Dermis microvascular lymphatic vessel endothelial cell (primary cell): ENCODE results near the gene FHIT. TPM values are rescaled to one million over a fixed set of nuclear protein-coding genes. Genes with fewer than 3 reads are reported as not detected.

Experiments
- DNase-seq, 2 donors: peaks; one replicate each; pipeline versions ENCODE4 v3.0.0 to v3.0.0-alpha.2; 2010; ENCODE audit warnings: low read depth in 2 of 2
- total RNA-seq: library from RNA; depleted of rRNA; stranded (reverse); fragments of >200 nt; gene quantifications from 2 replicates; pipeline ENCODE4 v1.2.1, GENCODE V29; 2014

The FHIT gene
- total RNA-seq, 1 donor from 2014 or later = 0.51 TPM

GRCh38 chr3:60076331-60076730 is 1174.9 kb downstream of the FHIT start:
- DNase-seq = no peak

GRCh38 chr3:60073942-60074341 is 1177.3 kb downstream of the FHIT start:
- no peak for DNase-seq

- DNase-seq = no peak
These were observed 1178.0 kb downstream of the FHIT start for GRCh38 chr3:60073228-60073627.

- DNase-seq = no peak
These were observed 1180.9 kb downstream of the FHIT start for GRCh38 chr3:60070366-60070765.

- no peak for DNase-seq
These were observed 1185.9 kb downstream of the FHIT start for GRCh38 chr3:60065227-60065868.

- DNase-seq = no peak
These were observed 1186.8 kb downstream of the FHIT start for GRCh38 chr3:60064210-60065178.

- no peak for DNase-seq
These were observed 1194.8 kb downstream of the FHIT start for GRCh38 chr3:60056404-60056803.

- DNase-seq = no peak
These were observed 1195.5 kb downstream of the FHIT start for GRCh38 chr3:60055765-60056164.

GRCh38 chr3:60053526-60054265 is 1197.6 kb downstream of the FHIT start:
- DNase-seq = no peak

- no peak for DNase-seq
These were observed 1202.8 kb downstream of the FHIT start for GRCh38 chr3:60048447-60048848.

GRCh38 chr3:60047426-60048200 is 1203.6 kb downstream of the FHIT start:
- DNase-seq = no peak

GRCh38 chr3:60046210-60046609 is 1205.0 kb downstream of the FHIT start:
- DNase-seq = no peak

- no peak for DNase-seq
These were observed 1205.6 kb downstream of the FHIT start for GRCh38 chr3:60045686-60046085.

GRCh38 chr3:60036803-60037202 is 1214.4 kb downstream of the FHIT start:
- no peak for DNase-seq

- DNase-seq = no peak
These were observed 1217.3 kb downstream of the FHIT start for GRCh38 chr3:60033901-60034453.

GRCh38 chr3:60030982-60031381 is 1220.3 kb downstream of the FHIT start:
- no peak for DNase-seq

GRCh38 chr3:60028233-60028632 is 1223.0 kb downstream of the FHIT start:
- no peak for DNase-seq

GRCh38 chr3:60027335-60027734 is 1223.9 kb downstream of the FHIT start:
- no peak for DNase-seq

- no peak for DNase-seq
These were observed 1225.9 kb downstream of the FHIT start for GRCh38 chr3:60025096-60026050.

GRCh38 chr3:60024400-60024799 is 1226.9 kb downstream of the FHIT start:
- DNase-seq = no peak
